Ovary (tissue), 3 donors: ENCODE data around the gene BIN1.

Experiments used
- CTCF ChIP-seq, 3 donors: fragments of 450-650 bp in 2 of 3; fragments of 200-600 bp in 1 of 3; IDR thresholded peaks; one replicate each; pipeline versions ENCODE4 v1.5.1 to v1.8.0; 2016 to 2022; ENCODE audit warnings: antibody characterized with exemption in 3 of 3, mild to moderate bottlenecking in 1 of 3
- POLR2A ChIP-seq: fragments of 450-650 bp; IDR thresholded peaks from one replicate; pipeline ENCODE4 v1.6.1; 2017; ENCODE audit warnings: antibody characterized with exemption, mild to moderate bottlenecking, moderate library complexity
- donor health status: DM: no; HTN: no; CAD: no.

GRCh38 chr2:127007652-127008051 lies 99.3 kb downstream of the BIN1 start:
- no peak for TF ChIP-seq CTCF (IDR thresholded peaks at IDR 0.05)
- no peak for TF ChIP-seq POLR2A
